ENCODE data around the gene PPP1R2. TPM values are rescaled to one million over a fixed set of nuclear protein-coding genes. Genes with fewer than 3 reads are reported as not detected.
"Not testable (repeated sequence)": the region's sequence is repeated elsewhere in the genome, so short reads cannot be mapped to it uniquely, and the experiment has no call there.

The PPP1R2 gene
- total RNA-seq, 1 experiment from 2014 or later = 38.3 TPM

DNA sequence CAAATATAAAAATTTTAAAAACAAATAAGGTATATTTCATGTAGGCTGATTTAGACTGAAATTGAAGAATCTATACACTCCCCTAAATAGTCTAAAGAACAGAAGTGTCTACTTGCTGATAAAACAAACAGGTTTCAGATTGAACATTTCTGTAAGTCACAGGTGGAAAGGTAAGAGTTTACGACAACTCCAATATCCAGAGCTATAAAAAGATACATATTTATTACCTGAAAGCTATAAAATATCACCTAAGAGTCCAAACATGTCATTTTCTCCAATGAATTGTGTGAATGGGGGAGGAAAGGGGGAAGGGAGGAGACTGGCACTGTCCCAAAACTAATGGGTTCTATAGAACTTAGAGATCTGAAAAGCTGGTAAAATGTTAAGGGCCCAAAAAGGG lies 26.1 kb downstream of the PPP1R2 start:
- Histone ChIP-seq H3K4me2 (ENCODE audit: insufficient read depth, insufficient read length, low read length) (no peak overlapping the region), H3K27me3 (ENCODE audit: insufficient read depth, low read length) (no peaks in the 10 kb centered on the region), H4K8ac (replicated peaks; ENCODE audit: insufficient read length, low read depth, low read length) (no peak overlapping the region), H4K91ac (ENCODE audit: insufficient read length, low read depth, low read length) (no peak overlapping the region), H2BK120ac (ENCODE audit: low read depth, low read length, poor library complexity, severe bottlenecking) (no peak overlapping the region), H3K23ac (ENCODE audit: insufficient read length, low read depth, low read length) (no peak overlapping the region), H3K9ac (ENCODE audit: extremely low read depth, insufficient read length, low read length) (no peak overlapping the region), H3K14ac (ENCODE audit: insufficient read depth, low read length) (no peak overlapping the region), H3K18ac (ENCODE audit: insufficient read length, low read depth, low read length) (no peak overlapping the region), H3T11ph (ENCODE audit: low read length) (no peak overlapping the region), H2BK12ac (ENCODE audit: insufficient read length, low read depth, low read length) (no peak overlapping the region), H3K4me1 (ENCODE audit: insufficient read depth, low read length) (no peaks in the 10 kb centered on the region), H4K20me1 (ENCODE audit: control insufficient read depth, insufficient read depth, insufficient read length) (no peaks in the 10 kb centered on the region), H3K56ac (ENCODE audit: insufficient read length, low read depth, low read length) (no peak overlapping the region), H4K5ac (ENCODE audit: insufficient read length, low read depth, low read length) (no peak overlapping the region), H3K27ac (ENCODE audit: insufficient read length, low read depth, low read length) (no peak overlapping the region), H2BK20ac (ENCODE audit: low read depth, low read length, poor library complexity, severe bottlenecking) (no peak overlapping the region), H2BK5ac (ENCODE audit: insufficient read length, low read length) (no peak overlapping the region), H3K79me2 (ENCODE audit: insufficient read depth, low read length) (no peaks in the 10 kb centered on the region), H3K9me3 (ENCODE audit: control insufficient read depth, low read depth, low read length) (no peaks in the 10 kb centered on the region), H2BK15ac (ENCODE audit: low read depth, low read length) (no peak overlapping the region), H2AK5ac (ENCODE audit: insufficient read length, low read length) (no peak overlapping the region), H3K23me2 (ENCODE audit: insufficient read length, low read depth, low read length, poor library complexity, severe bottlenecking) (no peaks in the 10 kb centered on the region), H3K4ac (ENCODE audit: low read depth, low read length) (no peak overlapping the region), H3K79me1 (ENCODE audit: insufficient read depth, low read depth, low read length, poor library complexity, severe bottlenecking) (no peaks in the 10 kb centered on the region), H2AFZ (ENCODE audit: low read length) (no peak overlapping the region)
- TF ChIP-seq CTCF (conservative IDR thresholded peaks at IDR 0.05) = no peak
- Mint-ChIP-seq H3K36me3 (ENCODE audit: insufficient read depth in 1 of 3, low read depth in 3 of 3) (peaks cover 4 to 31% (median 16%) of the 10 kb centered on the region in 3 experiments; a peak in 6 of 7 replicates), H3K9me3 (no peaks in the 10 kb centered on the region), H3K4me1 (0 out of 4 replicates have a peak, but pooled peaks cover 0 to 3% of the 10 kb centered on the region in 2 experiments), H3K27me3 (ENCODE audit: low read depth) (no peaks in the 10 kb centered on the region), H3K4me3 (no peak overlapping the region), H3K27ac (no peak overlapping the region)
- no peak for DNase-seq
- no CpG with 5 or more reads among the region's 1 CpG for WGBS (ENCODE audit: extremely low coverage, insufficient read length, low lambda C conversion rate)

DNA sequence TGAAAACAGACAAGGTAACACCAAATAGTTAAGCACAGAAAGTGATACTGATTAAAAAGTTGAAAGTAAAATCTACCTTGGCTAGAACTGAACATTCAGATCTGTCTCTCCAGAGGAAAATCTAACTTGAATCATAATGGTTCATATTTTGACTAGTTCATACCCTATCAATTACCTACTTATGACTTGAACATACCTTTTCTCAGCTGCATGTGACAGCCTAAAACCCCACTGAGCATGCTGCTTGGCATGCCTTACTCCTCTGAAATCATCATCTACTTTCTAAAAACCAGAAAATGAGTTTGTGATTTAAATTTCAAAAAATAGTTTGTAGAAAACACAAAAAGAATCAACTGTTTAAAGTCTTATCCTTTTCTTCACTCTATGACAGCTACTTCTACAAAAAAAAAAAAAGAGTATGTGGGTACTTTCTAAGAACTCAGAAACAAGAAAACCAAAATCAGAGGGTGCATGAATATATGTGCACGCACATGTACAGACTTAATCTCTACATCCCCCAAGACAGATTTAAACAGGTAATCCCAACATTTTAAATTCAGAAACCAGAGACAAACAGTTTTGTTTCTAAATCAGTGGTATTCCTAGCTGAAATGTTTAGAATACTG lies 28.4 kb downstream of the PPP1R2 start:
- H3K56ac ChIP-seq (ENCODE audit: insufficient read length, low read depth, low read length) = not testable (repeated sequence)

More for the DNA sequence above, 28.4 kb downstream of the PPP1R2 start:
- H4K91ac ChIP-seq (ENCODE audit: insufficient read length, low read depth, low read length); H2BK20ac ChIP-seq (ENCODE audit: low read depth, low read length, poor library complexity, severe bottlenecking); H2BK15ac ChIP-seq (ENCODE audit: low read depth, low read length); H3K27ac ChIP-seq (ENCODE audit: insufficient read length, low read depth, low read length); H3T11ph ChIP-seq (ENCODE audit: low read length); H3K9ac ChIP-seq (ENCODE audit: extremely low read depth, insufficient read length, low read length); H3K27me3 Mint-ChIP-seq (ENCODE audit: low read depth); H3K4me3 Mint-ChIP-seq; H4K8ac ChIP-seq (replicated peaks; ENCODE audit: insufficient read length, low read depth, low read length); H3K4me1 Mint-ChIP-seq; H3K27me3 ChIP-seq (ENCODE audit: insufficient read depth, low read length); H2BK5ac ChIP-seq (ENCODE audit: insufficient read length, low read length); H3K23ac ChIP-seq (ENCODE audit: insufficient read length, low read depth, low read length); H3K27ac Mint-ChIP-seq; H3K4me1 ChIP-seq (ENCODE audit: insufficient read depth, low read length); H2AK5ac ChIP-seq (ENCODE audit: insufficient read length, low read length); H3K14ac ChIP-seq (ENCODE audit: insufficient read depth, low read length); H2AFZ ChIP-seq (ENCODE audit: low read length); DNase-seq; H3K4ac ChIP-seq (ENCODE audit: low read depth, low read length); H3K9me3 Mint-ChIP-seq; H3K79me1 ChIP-seq (ENCODE audit: insufficient read depth, low read depth, low read length, poor library complexity, severe bottlenecking); H3K4me2 ChIP-seq (ENCODE audit: insufficient read depth, insufficient read length, low read length); H3K9me3 ChIP-seq (ENCODE audit: control insufficient read depth, low read depth, low read length); H4K20me1 ChIP-seq (ENCODE audit: control insufficient read depth, insufficient read depth, insufficient read length); H3K23me2 ChIP-seq (ENCODE audit: insufficient read length, low read depth, low read length, poor library complexity, severe bottlenecking); H2BK120ac ChIP-seq (ENCODE audit: low read depth, low read length, poor library complexity, severe bottlenecking); H2BK12ac ChIP-seq (ENCODE audit: insufficient read length, low read depth, low read length); H3K18ac ChIP-seq (ENCODE audit: insufficient read length, low read depth, low read length); H3K79me2 ChIP-seq (ENCODE audit: insufficient read depth, low read length); H4K5ac ChIP-seq (ENCODE audit: insufficient read length, low read depth, low read length): not testable (repeated sequence)
- no CpG with 5 or more reads among the region's 1 CpG for WGBS (ENCODE audit: extremely low coverage, insufficient read length, low lambda C conversion rate)
- H3K36me3 Mint-ChIP-seq (ENCODE audit: insufficient read depth in 1 of 3, low read depth in 3 of 3) = peaks cover 4 to 33% (median 18%) of the 10 kb centered on the region in 3 experiments; a peak in 6 of 7 replicates
